ENCODE results near the gene PI4K2A. TPM values are rescaled to one million over a fixed set of nuclear protein-coding genes. Genes with fewer than 3 reads are reported as not detected.

Gene PI4K2A
- total and polyA plus RNA-seq, 2 donors (not counting 3 experiments of a cell fraction or from before 2014, with no cell fraction given) = 20.4 to 24.6 TPM

- Histone ChIP-seq H3K4me2 (ENCODE audit: insufficient read depth, low read length) (no peak overlapping the region), H3K27me3 (ENCODE audit: control insufficient read depth in 2 of 2, insufficient read depth in 2 of 2, low read length in 2 of 2) (no peaks in the 10 kb centered on the region), H2AFZ (ENCODE audit: low read depth, low read length) (no peak overlapping the region), H3K9me3 (replicated peaks; ENCODE audit: control insufficient read depth, insufficient read depth, low read length) (no peaks in the 10 kb centered on the region), H3K27ac (ENCODE audit: insufficient read depth, low read depth, low read length) (no peak overlapping the region), H4K20me1 (replicated peaks; ENCODE audit: control insufficient read depth, extremely low read depth, insufficient read depth, low read length) (no peaks in the 10 kb centered on the region), H3K4me1 (ENCODE audit: control insufficient read depth, extremely low read depth, insufficient read depth, low read length) (peaks cover 17% of the 10 kb centered on the region), H3K9me1 (replicated peaks; ENCODE audit: control insufficient read depth, extremely low read depth, insufficient read depth, low read length) (no peaks in the 10 kb centered on the region), H3K79me2 (ENCODE audit: control insufficient read depth, insufficient read depth, low read length) (peaks cover 14% of the 10 kb centered on the region), H3K4me3 (replicated peaks in 1 of 3; ENCODE audit: insufficient read depth in 1 of 3, low read depth in 1 of 3, low read length in 3 of 3) (no peak overlapping the region), H3K36me3 (ENCODE audit: control insufficient read depth in 2 of 2, extremely low read depth in 1 of 2, insufficient read depth in 2 of 2, low read length in 2 of 2) (peaks cover 15 to 20% of the 10 kb centered on the region in 2 experiments), H3K9ac (replicated peaks; ENCODE audit: extremely low read depth, insufficient read depth, low read length) (no peak overlapping the region)
- TF ChIP-seq GATA2 (IDR thresholded peaks at IDR 0.05; ENCODE audit: insufficient read depth, insufficient read length, low read depth, low read length) (no peak), JUN (IDR thresholded peaks at IDR 0.05; ENCODE audit: borderline replicate concordance, insufficient read depth, insufficient read length, low read depth) (no peak), POLR2AphosphoS5 (IDR thresholded peaks at IDR 0.05; ENCODE audit: insufficient read depth, low read depth, low read length) (no peak), FOS (IDR thresholded peaks at IDR 0.05; ENCODE audit: borderline replicate concordance, insufficient read depth, low read length) (no peak), EZH2 (IDR thresholded peaks at IDR 0.05; ENCODE audit: borderline replicate concordance, low read depth, low read length, severe bottlenecking) (no peak), POLR2A (IDR thresholded peaks at IDR 0.05; ENCODE audit: low read depth, low read length) (no peak), MYC (IDR thresholded peaks at IDR 0.05; ENCODE audit: low read depth, low read length) (no peak)
- TF ChIP-seq, protein P1, sequence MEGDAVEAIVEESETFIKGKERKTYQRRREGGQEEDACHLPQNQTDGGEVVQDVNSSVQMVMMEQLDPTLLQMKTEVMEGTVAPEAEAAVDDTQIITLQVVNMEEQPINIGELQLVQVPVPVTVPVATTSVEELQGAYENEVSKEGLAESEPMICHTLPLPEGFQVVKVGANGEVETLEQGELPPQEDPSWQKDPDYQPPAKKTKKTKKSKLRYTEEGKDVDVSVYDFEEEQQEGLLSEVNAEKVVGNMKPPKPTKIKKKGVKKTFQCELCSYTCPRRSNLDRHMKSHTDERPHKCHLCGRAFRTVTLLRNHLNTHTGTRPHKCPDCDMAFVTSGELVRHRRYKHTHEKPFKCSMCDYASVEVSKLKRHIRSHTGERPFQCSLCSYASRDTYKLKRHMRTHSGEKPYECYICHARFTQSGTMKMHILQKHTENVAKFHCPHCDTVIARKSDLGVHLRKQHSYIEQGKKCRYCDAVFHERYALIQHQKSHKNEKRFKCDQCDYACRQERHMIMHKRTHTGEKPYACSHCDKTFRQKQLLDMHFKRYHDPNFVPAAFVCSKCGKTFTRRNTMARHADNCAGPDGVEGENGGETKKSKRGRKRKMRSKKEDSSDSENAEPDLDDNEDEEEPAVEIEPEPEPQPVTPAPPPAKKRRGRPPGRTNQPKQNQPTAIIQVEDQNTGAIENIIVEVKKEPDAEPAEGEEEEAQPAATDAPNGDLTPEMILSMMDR (IDR thresholded peaks at IDR 0.05; ENCODE audit: extremely low read depth in 1 of 2, insufficient read depth in 1 of 2, low read depth in 1 of 2, low read length in 2 of 2) = no peak
- TF ChIP-seq, protein P2, sequence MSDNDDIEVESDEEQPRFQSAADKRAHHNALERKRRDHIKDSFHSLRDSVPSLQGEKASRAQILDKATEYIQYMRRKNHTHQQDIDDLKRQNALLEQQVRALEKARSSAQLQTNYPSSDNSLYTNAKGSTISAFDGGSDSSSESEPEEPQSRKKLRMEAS (IDR thresholded peaks at IDR 0.05; ENCODE audit: insufficient read depth, insufficient read length) = no peak
- no peak for FAIRE-seq
- ChIA-PET POLR2A (no interaction called here), CTCF (no interaction called here)
- no TSS peak for BruUV-seq (replicated peaks)
- dilution Hi-C loops (cut with MboI; ENCODE audit: extremely low pct_ligation_motif_present, low sequenced_read_pairs) = no loop called here
- intact Hi-C loops (cut with micrococcal nuclease) = no loop called here
- DNase-seq (ENCODE audit: low read depth, low spot score) = no peak
These were observed 11.3 kb downstream of the PI4K2A start for GRCh38 chr10:97651773-97652172.

All from endothelial cell of umbilical vein (primary cell).